Retinal pigment epithelial cell (primary cell): ENCODE results near the gene R3HDM2.

Experiments
- DNase-seq: peaks from one replicate; pipeline ENCODE4 v3.0.0-alpha.2; 2010; ENCODE audit warnings: low read depth
- H3K4me3 ChIP-seq: 2 replicates; pipeline ENCODE4 v1.5.1; 2011; ENCODE audit warnings: mild to moderate bottlenecking, low read length, control low read depth, moderate library complexity
- CTCF ChIP-seq: conservative IDR thresholded peaks from 2 replicates; pipeline ENCODE4 v1.5.1; 2011; ENCODE audit warnings: low read depth, low read length, control low read depth, inconsistent platforms

The R3HDM2 gene

DNA sequence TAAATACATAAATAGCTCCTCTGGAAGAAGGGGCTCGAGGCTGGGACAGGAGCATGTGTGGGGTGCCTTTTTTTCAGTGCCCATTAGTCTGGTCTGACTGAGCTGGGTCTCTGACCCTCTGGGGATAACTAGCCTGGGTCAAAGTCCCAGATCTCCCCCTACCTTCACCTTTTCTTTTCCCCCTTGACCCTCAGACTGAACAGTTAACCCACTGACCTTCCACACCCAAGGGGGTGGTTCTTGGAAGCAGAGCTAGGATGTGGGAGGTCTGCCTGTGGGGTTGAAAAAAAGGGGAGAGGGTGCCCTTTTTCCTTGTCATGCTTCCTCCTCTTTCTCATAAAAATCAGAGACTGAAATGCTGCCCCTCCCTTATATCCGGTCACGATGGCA is 27.8 kb upstream of the R3HDM2 start:
- TF ChIP-seq CTCF = no peak
- H3K4me3 ChIP-seq = peak overlapping the region; percentile 81
- DNase-seq = no peak

- no peak for DNase-seq
- no peak overlapping the region for H3K4me3 ChIP-seq
- no peak for TF ChIP-seq CTCF
These were observed 26.1 kb upstream of the R3HDM2 start for GRCh38 chr12:57456737-57457490.

DNA sequence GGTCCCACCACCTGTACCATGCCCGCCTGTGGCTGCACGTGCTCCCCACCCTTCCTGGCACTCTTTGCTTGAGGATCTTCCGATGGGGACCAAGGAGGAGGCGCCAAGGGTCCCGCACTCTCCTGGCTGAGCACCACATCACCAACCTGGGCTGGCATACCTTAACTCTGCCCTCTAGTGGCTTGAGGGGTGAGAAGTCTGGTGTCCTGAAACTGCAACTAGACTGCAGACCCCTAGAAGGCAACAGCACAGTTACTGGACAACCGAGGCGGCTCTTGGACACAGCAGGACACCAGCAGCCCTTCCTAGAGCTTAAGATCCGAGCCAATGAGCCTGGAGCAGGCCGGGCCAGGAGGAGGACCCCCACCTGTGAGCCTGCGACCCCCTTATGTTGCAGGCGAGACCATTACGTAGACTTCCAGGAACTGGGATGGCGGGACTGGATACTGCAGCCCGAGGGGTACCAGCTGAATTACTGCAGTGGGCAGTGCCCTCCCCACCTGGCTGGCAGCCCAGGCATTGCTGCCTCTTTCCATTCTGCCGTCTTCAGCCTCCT is 25.4 kb upstream of the R3HDM2 start:
- DNase-seq = no peak
- TF ChIP-seq CTCF = peak; percentile 88
- H3K4me3 ChIP-seq = no peak overlapping the region

DNA sequence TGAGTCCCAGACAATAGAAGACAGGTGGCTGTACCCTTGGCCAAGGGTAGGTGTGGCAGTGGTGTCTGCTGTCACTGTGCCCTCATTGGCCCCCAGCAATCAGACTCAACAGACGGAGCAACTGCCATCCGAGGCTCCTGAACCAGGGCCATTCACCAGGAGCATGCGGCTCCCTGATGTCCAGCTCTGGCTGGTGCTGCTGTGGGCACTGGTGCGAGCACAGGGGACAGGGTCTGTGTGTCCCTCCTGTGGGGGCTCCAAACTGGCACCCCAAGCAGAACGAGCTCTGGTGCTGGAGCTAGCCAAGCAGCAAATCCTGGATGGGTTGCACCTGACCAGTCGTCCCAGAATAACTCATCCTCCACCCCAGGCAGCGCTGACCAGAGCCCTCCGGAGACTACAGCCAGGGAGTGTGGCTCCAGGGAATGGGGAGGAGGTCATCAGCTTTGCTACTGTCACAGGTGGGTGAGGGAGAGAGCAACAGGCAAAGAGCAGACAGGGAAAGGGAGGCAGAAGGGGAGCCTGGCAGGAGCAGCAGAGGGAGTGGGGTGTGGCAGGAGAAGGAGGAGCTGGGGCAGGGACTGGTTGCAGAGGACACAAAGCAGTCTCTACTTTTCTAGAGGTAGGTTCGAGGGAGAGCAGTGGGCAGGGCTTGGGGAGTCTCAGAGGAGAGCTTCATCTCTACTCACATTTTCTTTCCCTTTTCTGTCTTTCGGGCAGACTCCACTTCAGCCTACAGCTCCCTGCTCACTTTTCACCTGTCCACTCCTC is 24.7 kb upstream of the R3HDM2 start:
- DNase-seq = no peak
- no peak for TF ChIP-seq CTCF
- no peak overlapping the region for H3K4me3 ChIP-seq

DNA sequence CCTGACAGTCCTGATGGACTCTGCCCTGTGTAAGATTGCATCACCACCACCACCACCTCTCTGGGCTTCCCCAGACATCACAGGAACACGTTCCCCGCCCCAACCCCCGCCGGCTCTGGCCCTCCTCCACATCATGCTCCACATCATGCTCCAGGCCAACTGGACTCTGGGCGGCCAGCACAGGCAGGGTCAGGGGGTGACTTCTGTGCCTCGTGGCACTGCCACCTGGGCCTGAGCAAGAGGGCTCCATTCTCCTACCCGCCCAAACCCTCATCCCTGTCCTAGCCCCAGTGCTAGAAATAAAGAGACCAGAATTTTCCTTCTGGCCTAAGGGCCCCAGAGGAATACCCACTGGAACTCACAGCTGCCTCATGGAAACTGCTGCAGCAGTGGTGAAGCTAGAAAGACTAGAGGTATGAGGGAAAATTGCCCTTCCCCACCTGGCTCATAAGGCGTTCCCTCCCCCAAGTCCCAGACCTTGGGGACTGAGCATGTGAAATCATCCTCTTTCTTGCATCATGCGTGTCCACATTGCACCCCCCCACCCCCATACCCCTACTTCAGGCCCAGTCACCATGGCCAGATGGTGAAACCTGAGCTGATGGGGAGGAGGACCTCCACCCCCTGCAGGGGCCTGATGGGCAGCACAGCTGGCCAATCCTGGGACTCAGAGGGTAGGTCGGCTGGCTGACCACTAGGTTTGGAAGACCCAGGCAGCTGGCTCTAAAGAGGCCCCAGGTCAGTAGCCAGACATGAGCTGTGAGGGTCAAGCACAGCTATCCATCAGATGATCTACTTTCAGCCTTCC is 23.9 kb upstream of the R3HDM2 start, which contains the start of gene INHBE:
INHBE (plus strand) TSS at position 742 of the 808 bp plus-strand sequence. CDS start 230 bp downstream, outside the sequence.
- TF ChIP-seq CTCF = no peak
- no peak for DNase-seq
- H3K4me3 ChIP-seq = no peak within 1 kb of the TSS

- no peak for TF ChIP-seq CTCF
- no peak overlapping the region for H3K4me3 ChIP-seq
- no peak for DNase-seq
These were observed 23.3 kb upstream of the R3HDM2 start for GRCh38 chr12:57454213-57454565.
